B cell (primary cell): ENCODE data around the gene MYPOP. TPM values are rescaled to one million over a fixed set of nuclear protein-coding genes. Genes with fewer than 3 reads are reported as not detected.

Source experiments
- ATAC-seq: fragments of 200-7000 bp; cut with Tn5 transposase; one replicate; pipeline ENCODE4 v1.10.0; 2021; ENCODE audit warnings: low read depth, mild to moderate bottlenecking, moderate number of reproducible peaks, moderate library complexity
- CTCF ChIA-PET: fragments of 350-600 bp; sonication (Branson Sonifier 250); formaldehyde crosslinking; loops from one replicate; lab custom pipeline; 2021; ENCODE audit warnings: antibody characterized with exemption, inconsistent platforms; lab: Charles Lee
- POLR2A ChIA-PET: fragments of 350-600 bp; sonication (Branson Sonifier 250); formaldehyde crosslinking; loops from one replicate; lab custom pipeline; 2021; ENCODE audit warnings: antibody characterized with exemption; lab: Charles Lee
- DNase-seq: peaks from one replicate; pipeline ENCODE4 v3.0.0; 2013
- H2AFZ ChIP-seq: 2 replicates; pipeline ENCODE4 v1.6.1; 2012; ENCODE audit warnings: mild to moderate bottlenecking, low read depth, low read length; ENCODE audit not compliant: insufficient read depth, poor library complexity, severe bottlenecking
- H3K27ac ChIP-seq, 2 donors: 1 replicate in 1 of 2; 2 replicates in 1 of 2; pipeline ENCODE4 v1.5.1; 2012 to 2013; ENCODE audit warnings: low read length in 2 of 2, mild to moderate bottlenecking in 2 of 2, moderate library complexity in 1 of 2
- H3K27me3 ChIP-seq, 4 experiments: fragments of 200-600 bp in 1 of 4; sonication (generic) in 1 of 4; replicated peaks in 1 of 4; 1 replicate in 2 of 4; 2 replicates in 2 of 4; pipeline versions ENCODE4 v1.6.1 to v1.7.0; 2013 to 2016; ENCODE audit warnings: low read length in 3 of 4, mild to moderate bottlenecking in 2 of 4, mixed read lengths in 1 of 4, moderate library complexity in 1 of 4; ENCODE audit not compliant: insufficient read depth in 4 of 4, control insufficient read depth in 3 of 4; ENCODE audit errors: control extremely low read depth in 1 of 4
- H3K36me3 ChIP-seq, 2 experiments: replicated peaks in 1 of 2; 1 replicate in 1 of 2; 2 replicates in 1 of 2; pipeline versions ENCODE4 v1.6.1 to v1.7.1; 2013; ENCODE audit warnings: low read length in 1 of 2; ENCODE audit not compliant: insufficient read depth in 2 of 2, control insufficient read depth in 1 of 2; ENCODE audit errors: control extremely low read depth in 1 of 2, extremely low read depth in 1 of 2
- H3K4me1 ChIP-seq, 2 donors: fragments of 200-600 bp in 1 of 2; sonication (generic) in 1 of 2; 1 replicate in 1 of 2; 2 replicates in 1 of 2; pipeline versions ENCODE4 v1.5.1 to v1.6.1; 2013 to 2017; ENCODE audit warnings: low read length in 2 of 2; ENCODE audit not compliant: control insufficient read depth in 2 of 2, insufficient read depth in 2 of 2
- H3K4me2 ChIP-seq: replicated peaks from 2 replicates; pipeline ENCODE3; 2012; ENCODE audit warnings: mild to moderate bottlenecking, low read depth, low read length; ENCODE audit not compliant: poor library complexity, severe bottlenecking
- H3K4me3 ChIP-seq, 5 experiments: fragments of 200-600 bp in 1 of 5; sonication (generic) in 1 of 5; 1 replicate in 3 of 5; 2 replicates in 2 of 5; pipeline versions ENCODE4 v1.5.1 to v1.7.0; 2011 to 2016; ENCODE audit warnings: low read length in 4 of 5, mild to moderate bottlenecking in 4 of 5, low read depth in 2 of 5, control low read depth in 1 of 5, moderate library complexity in 1 of 5; ENCODE audit not compliant: insufficient read depth in 1 of 5; ENCODE audit errors: control extremely low read depth in 1 of 5, extremely low read depth in 1 of 5
- H3K79me2 ChIP-seq: fragments of 200-600 bp; sonication (generic); one replicate; pipeline ENCODE4 v1.6.0; 2016; ENCODE audit warnings: low read length; ENCODE audit not compliant: control insufficient read depth, insufficient read depth
- H3K9ac ChIP-seq: fragments of 200-600 bp; sonication (generic); 2 replicates; pipeline ENCODE4 v1.6.1; 2017; ENCODE audit warnings: mild to moderate bottlenecking, low read length, moderate library complexity
- H3K9me3 ChIP-seq, 3 donors: one replicate each; pipeline versions ENCODE4 v1.6.1 to v1.7.1; 2013; ENCODE audit warnings: low read length in 2 of 3; ENCODE audit not compliant: control insufficient read depth in 2 of 3, insufficient read depth in 1 of 3; ENCODE audit errors: control extremely low read depth in 1 of 3
- H4K20me1 ChIP-seq: 2 replicates; pipeline ENCODE4 v1.6.0; 2012; ENCODE audit warnings: mild to moderate bottlenecking, low read length; ENCODE audit not compliant: insufficient read depth, control insufficient read depth, poor library complexity, severe bottlenecking
- H3K27ac Mint-ChIP-seq: one replicate; pipeline ENCODE4 v1.8.0; 2021; ENCODE audit warnings: mixed read lengths
- H3K27me3 Mint-ChIP-seq: one replicate; pipeline ENCODE4 v1.8.0; 2021; ENCODE audit warnings: mixed read lengths
- H3K4me1 Mint-ChIP-seq: one replicate; pipeline ENCODE4 v1.8.0; 2021; ENCODE audit warnings: mixed read lengths
- H3K4me3 Mint-ChIP-seq: one replicate; pipeline ENCODE4 v1.8.0; 2021; ENCODE audit warnings: mixed read lengths
- H3K9me3 Mint-ChIP-seq: one replicate; pipeline ENCODE4 v1.8.0; 2022; ENCODE audit warnings: mixed read lengths; ENCODE audit not compliant: insufficient read depth
- EZH2 ChIP-seq: IDR thresholded peaks from 2 replicates; pipeline ENCODE4 v1.6.1; 2012; ENCODE audit warnings: borderline replicate concordance, low read depth, mild to moderate bottlenecking, moderate library complexity, low read length; ENCODE audit not compliant: insufficient read depth, poor library complexity, severe bottlenecking
- WGBS: methylation state at CpG from one replicate; pipeline ENCODE4 v1.1.5; 2013; ENCODE audit warnings: missing lambda C conversion rate; ENCODE audit not compliant: insufficient coverage; 5-methylcytosine and 5-hydroxymethylcytosine counted together
- intact Hi-C: fragments of 100-400 bp; cut with micrococcal nuclease; formaldehyde crosslinking; loops from one replicate; pipeline ENCODE4 v1.10.0; 2022
- polyA plus RNA-seq: library from polyadenylated mRNA; depleted of rRNA; stranded (reverse); fragments of >200 nt; gene quantifications from 2 replicates; pipeline ENCODE4 v1.2.3, GENCODE V29; 2012
- total RNA-seq, 2 donors: library from RNA; stranded (reverse); fragments of 120-200 nt in 1 of 2; gene quantifications; 1 replicate in 1 of 2; 2 replicates in 1 of 2; pipeline versions ENCODE4 v1.2.3 to v1.2.4, GENCODE V29; 2013 to 2022
- TF ChIP-seq, protein P1 (sequence below): fragments of 200-600 bp; IDR thresholded peaks from one replicate; pipeline ENCODE4 v1.8.0; 2022; ENCODE audit warnings: antibody characterized with exemption, mild to moderate bottlenecking

The MYPOP gene
- total and polyA plus RNA-seq, 2 donors (not counting 1 experiment from before 2014, with no cell fraction given): 5.7 to 12.1 TPM

DNA sequence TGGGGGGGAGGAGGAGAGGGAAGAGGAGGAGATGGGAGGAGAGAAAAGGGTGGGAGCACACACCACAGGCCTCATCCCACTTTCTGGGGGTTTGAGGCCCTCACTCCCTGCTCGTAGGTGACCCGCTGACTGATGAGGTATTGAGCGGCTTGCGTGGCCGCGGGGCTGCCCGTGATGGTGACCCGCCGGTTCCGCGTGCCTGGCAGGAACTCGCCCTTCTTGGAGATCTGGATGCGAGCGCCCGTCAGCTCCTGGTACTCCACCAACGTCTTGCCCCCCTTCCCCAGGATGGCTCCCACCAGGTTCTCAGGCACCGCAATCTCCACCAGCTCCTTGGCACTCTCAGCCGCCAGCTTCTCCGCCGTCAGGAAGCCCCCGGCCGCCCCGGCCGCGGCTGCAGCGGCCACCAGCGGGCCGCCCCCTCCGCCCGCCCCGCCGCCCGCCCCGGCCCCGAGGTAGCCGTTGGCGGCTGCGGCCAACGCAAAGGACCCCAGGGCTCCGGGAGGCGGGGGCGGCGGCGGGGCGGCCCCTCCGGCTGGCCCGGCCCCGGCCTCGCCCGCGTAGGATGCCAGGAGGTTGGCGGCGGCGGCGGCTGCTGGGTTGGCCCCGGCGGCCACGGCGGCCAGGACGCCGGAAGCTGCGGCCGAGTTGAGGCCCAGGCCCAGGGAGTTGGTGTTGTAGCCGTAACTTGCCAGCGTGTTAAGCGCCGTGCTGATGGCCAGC, 37.5 kb upstream of the MYPOP start:
- Histone ChIP-seq H3K27ac (no peak overlapping the region), H3K27me3 (peaks cover 0 to 35% (median 3%) of the 10 kb centered on the region in 4 experiments), H3K9ac (no peak overlapping the region), H3K9me3 (peaks cover 0 to 14% (median 0%) of the 10 kb centered on the region in 3 donors), H3K36me3 (no peaks in the 10 kb centered on the region), H3K79me2 (no peaks in the 10 kb centered on the region), H4K20me1 (no peaks in the 10 kb centered on the region), H3K4me3 (no peak overlapping the region), H3K4me1 (no peaks in the 10 kb centered on the region), H2AFZ (no peak overlapping the region), H3K4me2 (no peak overlapping the region)
- DNase-seq: no peak
- 37% methylated on average over 64 of the region's 67 CpGs for WGBS
- intact Hi-C loops: no loop called here
- no peak for TF ChIP-seq EZH2
- TF ChIP-seq, protein P1, sequence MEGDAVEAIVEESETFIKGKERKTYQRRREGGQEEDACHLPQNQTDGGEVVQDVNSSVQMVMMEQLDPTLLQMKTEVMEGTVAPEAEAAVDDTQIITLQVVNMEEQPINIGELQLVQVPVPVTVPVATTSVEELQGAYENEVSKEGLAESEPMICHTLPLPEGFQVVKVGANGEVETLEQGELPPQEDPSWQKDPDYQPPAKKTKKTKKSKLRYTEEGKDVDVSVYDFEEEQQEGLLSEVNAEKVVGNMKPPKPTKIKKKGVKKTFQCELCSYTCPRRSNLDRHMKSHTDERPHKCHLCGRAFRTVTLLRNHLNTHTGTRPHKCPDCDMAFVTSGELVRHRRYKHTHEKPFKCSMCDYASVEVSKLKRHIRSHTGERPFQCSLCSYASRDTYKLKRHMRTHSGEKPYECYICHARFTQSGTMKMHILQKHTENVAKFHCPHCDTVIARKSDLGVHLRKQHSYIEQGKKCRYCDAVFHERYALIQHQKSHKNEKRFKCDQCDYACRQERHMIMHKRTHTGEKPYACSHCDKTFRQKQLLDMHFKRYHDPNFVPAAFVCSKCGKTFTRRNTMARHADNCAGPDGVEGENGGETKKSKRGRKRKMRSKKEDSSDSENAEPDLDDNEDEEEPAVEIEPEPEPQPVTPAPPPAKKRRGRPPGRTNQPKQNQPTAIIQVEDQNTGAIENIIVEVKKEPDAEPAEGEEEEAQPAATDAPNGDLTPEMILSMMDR: no peak
- ATAC-seq: no peak
- no peaks in the 10 kb centered on the region for H3K4me1 Mint-ChIP-seq
- CTCF ChIA-PET: no interaction called here
- no peaks in the 10 kb centered on the region for H3K9me3 Mint-ChIP-seq
- no peak overlapping the region for H3K4me3 Mint-ChIP-seq
- peaks cover 61% of the 10 kb centered on the region for H3K27me3 Mint-ChIP-seq
- no peak overlapping the region for H3K27ac Mint-ChIP-seq
- POLR2A ChIA-PET: no interaction called here

DNA sequence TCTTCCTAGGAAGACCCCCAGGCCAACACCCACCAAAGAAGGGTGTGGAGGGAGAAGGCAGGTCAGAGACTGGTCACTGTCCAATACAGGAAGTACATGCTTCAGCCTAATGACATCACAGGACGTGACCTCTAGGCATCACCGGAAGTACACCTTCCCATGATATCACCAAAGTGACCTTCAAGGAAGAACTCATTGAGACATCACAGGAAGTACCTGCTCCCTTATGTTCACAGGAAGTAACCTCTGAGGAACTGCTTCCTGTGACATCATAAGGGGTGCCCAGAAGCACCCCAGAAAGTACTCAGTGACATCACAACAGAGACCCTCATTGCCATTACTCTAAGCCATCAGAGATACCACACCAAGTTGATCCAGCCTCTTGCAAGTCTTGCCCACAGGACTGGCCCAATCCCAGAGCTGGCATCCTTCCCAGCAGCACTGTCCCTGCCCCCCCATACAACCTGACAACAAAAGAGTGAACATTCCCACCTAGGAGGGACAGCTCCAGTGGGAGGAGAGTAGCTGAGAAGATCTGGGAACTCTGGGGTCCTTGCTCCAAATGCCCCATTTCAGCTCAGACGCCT, 36.4 kb upstream of the MYPOP start:
- Mint-ChIP-seq H3K9me3 (no peaks in the 10 kb centered on the region), H3K4me1 (no peaks in the 10 kb centered on the region), H3K4me3 (no peak overlapping the region), H3K27ac (no peak overlapping the region), H3K27me3 (peaks cover 60% of the 10 kb centered on the region)
- intact Hi-C loops: no loop called here
- CTCF ChIA-PET: no interaction called here
- H3K27me3 ChIP-seq: peaks cover 0 to 42% (median 5%) of the 10 kb centered on the region in 4 experiments
- H3K4me1 ChIP-seq: no peaks in the 10 kb centered on the region
- H3K4me3 ChIP-seq: no peak overlapping the region
- TF ChIP-seq, protein P1: no peak
- TF ChIP-seq EZH2: no peak
- ATAC-seq: no peak
- DNase-seq: no peak
- no peak overlapping the region for H3K4me2 ChIP-seq
- POLR2A ChIA-PET: no interaction called here
- no peaks in the 10 kb centered on the region for H4K20me1 ChIP-seq
- no peak overlapping the region for H3K27ac ChIP-seq
- no peaks in the 10 kb centered on the region for H3K79me2 ChIP-seq
- peaks cover 0 to 17% (median 0%) of the 10 kb centered on the region in 3 donors for H3K9me3 ChIP-seq
- no peak overlapping the region for H3K9ac ChIP-seq
- 55% methylated on average over 2 of the region's 3 CpGs for WGBS
- H2AFZ ChIP-seq: no peak overlapping the region
- no peaks in the 10 kb centered on the region for H3K36me3 ChIP-seq
